Endodermal cell (in vitro differentiated cells): Measurements from ENCODE around the gene APC. TPM values are rescaled to one million over a fixed set of nuclear protein-coding genes. Genes with fewer than 3 reads are reported as not detected.
"Not testable (repeated sequence)": the region's sequence is repeated elsewhere in the genome, so short reads cannot be mapped to it uniquely, and the experiment has no call there.

Experiments
- DNase-seq: peaks from one replicate; pipeline ENCODE4 v3.0.0-alpha.2; 2017
- H3K27ac ChIP-seq: 2 replicates; pipeline ENCODE4 v1.5.1; 2013; ENCODE audit warnings: mild to moderate bottlenecking, low read depth, low read length, moderate library complexity
- H3K27me3 ChIP-seq: 2 replicates; pipeline ENCODE4 v1.6.1; 2013; ENCODE audit warnings: mild to moderate bottlenecking, low read length, moderate library complexity; ENCODE audit not compliant: insufficient read depth, control insufficient read depth, poor library complexity, severe bottlenecking
- H3K36me3 ChIP-seq: 2 replicates; pipeline ENCODE4 v1.7.0; 2013; ENCODE audit warnings: mild to moderate bottlenecking, low read length, moderate library complexity; ENCODE audit not compliant: control insufficient read depth, insufficient read depth
- H3K4me1 ChIP-seq: one replicate; pipeline ENCODE4 v1.7.0; 2013; ENCODE audit warnings: low read length; ENCODE audit not compliant: control insufficient read depth, insufficient read depth
- H3K4me3 ChIP-seq: 2 replicates; pipeline ENCODE4 v1.5.1; 2013; ENCODE audit warnings: mild to moderate bottlenecking, low read length, moderate library complexity
- H3K9ac ChIP-seq: 2 replicates; pipeline ENCODE4 v1.6.1; 2013; ENCODE audit warnings: mild to moderate bottlenecking, low read length, moderate library complexity; ENCODE audit not compliant: poor library complexity, severe bottlenecking; ENCODE audit errors: extremely low read depth
- H3K9me3 ChIP-seq: 2 replicates; pipeline ENCODE4 v1.6.1; 2013; ENCODE audit warnings: mild to moderate bottlenecking, low read length, moderate library complexity; ENCODE audit not compliant: control insufficient read depth
- H3K27ac Mint-ChIP-seq: 2 replicates; pipeline ENCODE4 v1.8.0; 2020; ENCODE audit warnings: mixed read lengths
- H3K27me3 Mint-ChIP-seq: 2 replicates; pipeline ENCODE4 v1.8.0; 2021; ENCODE audit warnings: mild to moderate bottlenecking, mixed read lengths; ENCODE audit not compliant: insufficient read depth
- H3K36me3 Mint-ChIP-seq: 2 replicates; pipeline ENCODE4 v1.8.0; 2020; ENCODE audit warnings: low read depth, mixed read lengths
- H3K4me1 Mint-ChIP-seq: 2 replicates; pipeline ENCODE4 v1.8.0; 2020; ENCODE audit warnings: mixed read lengths
- H3K4me3 Mint-ChIP-seq: 2 replicates; pipeline ENCODE4 v1.8.0; 2020; ENCODE audit warnings: mild to moderate bottlenecking, moderate library complexity, mixed read lengths
- H3K9me3 Mint-ChIP-seq: 2 replicates; pipeline ENCODE4 v1.8.0; 2020; ENCODE audit warnings: mild to moderate bottlenecking, mixed read lengths
- CTCF ChIP-seq: fragments of 200-600 bp; sonication (generic); conservative IDR thresholded peaks from 2 replicates; pipeline ENCODE4 v1.5.0; 2021; ENCODE audit warnings: antibody characterized with exemption, mild to moderate bottlenecking
- WGBS, 2 experiments: methylation state at CpG; one replicate each; pipeline versions ENCODE4 v1.1.5 to v1.1.7; 2013; ENCODE audit warnings: missing lambda C conversion rate in 2 of 2, mixed read lengths in 1 of 2; ENCODE audit not compliant: insufficient coverage in 1 of 2, insufficient read length in 1 of 2; 5-methylcytosine and 5-hydroxymethylcytosine counted together
- total RNA-seq, 2 donors: library from RNA; stranded (reverse); fragmentation: NEBNext Ultra II Directional in 1 of 2; extraction: Animal tissue kit (Norgen Biotek cat#: 25700) in 1 of 2; gene quantifications; 2 replicates in 1 of 2; 3 replicates in 1 of 2; pipeline ENCODE4 v1.2.1, GENCODE V29; 2021

The APC gene
- total RNA-seq, 2 donors from 2014 or later, result 66.3 to 87.6 TPM

GRCh38 chr5:112886975-112887374 is 149.3 kb downstream of the APC start:
- no peaks in the 10 kb centered on the region for H3K4me1 ChIP-seq
- H3K9me3 ChIP-seq, result no peaks in the 10 kb centered on the region
- Mint-ChIP-seq H3K4me3 (no peak overlapping the region), H3K27me3 (no peaks in the 10 kb centered on the region), H3K27ac (no peak overlapping the region), H3K9me3 (no peaks in the 10 kb centered on the region), H3K36me3 (peaks cover 37% of the 10 kb centered on the region), H3K4me1 (no peaks in the 10 kb centered on the region)
- H3K36me3 ChIP-seq, result peaks cover 72% of the 10 kb centered on the region
- no peaks in the 10 kb centered on the region for H3K27me3 ChIP-seq
- TF ChIP-seq CTCF, result no peak
- no peak overlapping the region for H3K4me3 ChIP-seq
- H3K27ac ChIP-seq, result no peak overlapping the region
- no peak overlapping the region for H3K9ac ChIP-seq
- no peak for DNase-seq
- 93 to 100% methylated on average over 4 of the region's 4 CpGs for WGBS, 2 experiments

GRCh38 chr5:112892066-112892465 is 154.4 kb downstream of the APC start:
- H3K4me1 ChIP-seq, DNase-seq, H3K9me3 Mint-ChIP-seq, H3K27me3 ChIP-seq, H3K4me3 ChIP-seq, H3K9me3 ChIP-seq, H3K4me3 Mint-ChIP-seq, H3K27me3 Mint-ChIP-seq, H3K27ac Mint-ChIP-seq, H3K9ac ChIP-seq, H3K27ac ChIP-seq, H3K4me1 Mint-ChIP-seq: not testable (repeated sequence)
- peaks cover 61% of the 10 kb centered on the region for H3K36me3 ChIP-seq
- WGBS, 2 experiments, result 90 to 95% methylated on average over 2 to 8 of the region's 8 CpGs
- peaks cover 52% of the 10 kb centered on the region for H3K36me3 Mint-ChIP-seq

GRCh38 chr5:112892776-112893175 is 155.1 kb downstream of the APC start:
- Mint-ChIP-seq H3K36me3 (peaks cover 54% of the 10 kb centered on the region), H3K27me3 (no peaks in the 10 kb centered on the region), H3K9me3 (no peaks in the 10 kb centered on the region), H3K4me3 (no peak overlapping the region), H3K27ac (no peak overlapping the region), H3K4me1 (no peaks in the 10 kb centered on the region)
- no peak overlapping the region for H3K27ac ChIP-seq
- WGBS, 2 experiments, result 96 to 100% methylated on average over 5 to 13 of the region's 13 CpGs
- TF ChIP-seq CTCF, result no peak
- DNase-seq, result no peak
- H3K27me3 ChIP-seq, result no peaks in the 10 kb centered on the region
- H3K4me3 ChIP-seq, result no peak overlapping the region
- peaks cover 62% of the 10 kb centered on the region for H3K36me3 ChIP-seq
- no peaks in the 10 kb centered on the region for H3K9me3 ChIP-seq
- no peak overlapping the region for H3K9ac ChIP-seq
- no peaks in the 10 kb centered on the region for H3K4me1 ChIP-seq

- Histone ChIP-seq H3K9ac (no peak overlapping the region), H3K4me1 (no peaks in the 10 kb centered on the region), H3K4me3 (no peak overlapping the region), H3K36me3 (peaks cover 69% of the 10 kb centered on the region), H3K27ac (no peak overlapping the region), H3K9me3 (no peaks in the 10 kb centered on the region), H3K27me3 (no peaks in the 10 kb centered on the region)
- WGBS, 2 experiments, result 93 to 97% methylated on average over 3 of the region's 3 CpGs
- Mint-ChIP-seq H3K4me3 (no peak overlapping the region), H3K9me3 (no peaks in the 10 kb centered on the region), H3K27ac (no peak overlapping the region), H3K27me3 (no peaks in the 10 kb centered on the region), H3K36me3 (peaks cover 61% of the 10 kb centered on the region), H3K4me1 (no peaks in the 10 kb centered on the region)
- DNase-seq, result no peak
- no peak for TF ChIP-seq CTCF
These were observed 158.0 kb downstream of the APC start for GRCh38 chr5:112895682-112896081.
